GM12872 (cell line): ENCODE measurements around the gene ARHGEF37.

Experiments used
- CTCF ChIP-seq: IDR thresholded peaks from 3 replicates; pipeline ENCODE4 v1.5.1; 2011; ENCODE audit warnings: low read depth, mild to moderate bottlenecking, low read length, moderate library complexity; ENCODE audit not compliant: insufficient read depth

ARHGEF37 gene

GRCh38 chr5:149581192-149581861, at the start of gene ARHGEF37:
Gene ARHGEF37 (plus strand): TSS chr5:149581498. CDS start chr5:149597770, 16,272 bp downstream.
- TF ChIP-seq CTCF = no peak

DNA sequence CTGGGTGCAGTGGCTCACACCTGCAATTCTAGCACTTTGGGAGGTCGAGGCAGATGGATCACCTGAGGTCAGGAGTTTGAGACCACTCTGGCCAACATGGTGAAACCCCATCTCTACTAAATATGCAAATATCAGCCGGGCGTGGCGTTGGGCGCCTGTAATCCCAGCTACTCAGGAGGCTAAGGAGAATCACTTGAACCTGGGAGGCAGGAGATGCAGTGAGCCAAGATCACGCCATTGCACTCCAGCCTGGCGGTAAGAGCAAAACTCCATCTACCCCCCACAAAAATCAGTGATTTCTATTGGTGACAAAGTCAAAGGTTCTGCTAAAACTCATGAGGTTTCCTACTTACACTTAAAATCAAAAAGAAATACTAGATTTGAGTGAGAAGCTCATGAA, 48.9 kb upstream of the ARHGEF37 start:
- no peak for TF ChIP-seq CTCF

DNA sequence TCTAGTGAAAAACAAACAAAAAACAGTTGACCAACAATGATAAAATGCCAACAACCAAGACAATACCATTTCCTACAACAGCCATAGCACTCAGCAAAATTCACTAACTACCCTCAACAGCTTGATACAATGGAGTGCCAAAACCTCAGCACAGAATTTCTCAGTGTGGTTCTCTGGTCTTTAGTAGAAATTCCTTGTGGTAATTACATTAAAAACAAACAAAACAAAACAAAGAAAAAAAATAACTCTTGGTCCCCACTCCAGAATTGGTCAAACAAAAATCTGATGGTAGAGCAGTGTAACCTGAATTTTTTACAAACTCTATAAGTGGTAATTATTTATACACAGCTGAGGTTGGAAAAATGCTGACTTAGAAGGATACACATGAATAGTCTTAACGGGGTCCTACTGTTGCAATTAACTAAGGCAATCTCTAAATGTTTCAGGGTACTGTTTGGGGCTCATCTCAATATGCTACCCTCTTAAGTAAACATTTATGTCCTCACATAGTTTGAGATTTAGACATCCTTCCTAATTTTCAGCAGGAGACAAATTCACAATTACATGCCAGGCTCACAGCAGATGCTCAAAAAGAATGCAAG, 43.8 kb upstream of the ARHGEF37 start:
- no peak for TF ChIP-seq CTCF

- TF ChIP-seq CTCF = no peak
Observed at GRCh38 chr5:149540089-149540488, 41.2 kb upstream of the ARHGEF37 start.

- TF ChIP-seq CTCF = no peak
Observed at GRCh38 chr5:149541893-149542292, 39.4 kb upstream of the ARHGEF37 start.

DNA sequence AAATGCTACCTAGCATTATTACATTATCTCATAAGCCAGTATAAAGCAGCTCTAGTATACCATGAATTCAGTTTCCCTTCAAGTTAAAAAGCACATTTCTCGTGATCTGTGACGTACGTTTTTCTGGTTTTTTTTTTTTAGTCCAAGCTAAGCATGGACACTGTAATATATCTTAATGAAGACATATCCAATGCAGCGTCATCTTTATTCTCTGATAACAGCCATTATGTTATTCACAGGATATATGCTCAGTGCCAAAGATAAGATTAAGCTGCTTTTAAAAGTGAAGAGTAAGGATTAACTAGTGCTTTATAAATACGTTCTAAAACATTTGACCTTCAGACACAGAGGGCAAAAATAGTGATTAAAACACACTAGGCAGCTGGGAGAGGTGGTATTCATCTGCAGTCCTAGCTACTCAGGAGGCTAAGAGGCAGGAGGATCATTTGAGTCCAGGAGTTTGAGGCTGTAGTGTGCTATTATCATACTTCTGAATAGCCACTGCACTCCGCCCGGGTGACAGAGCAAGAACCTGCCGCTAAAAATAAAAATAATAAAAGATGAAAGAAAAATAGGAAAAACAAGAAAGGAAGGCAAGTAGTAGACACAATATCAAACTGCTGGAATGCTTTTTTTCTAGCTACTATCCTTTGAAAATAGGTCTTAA, 37.8 kb upstream of the ARHGEF37 start:
- TF ChIP-seq CTCF = no peak

DNA sequence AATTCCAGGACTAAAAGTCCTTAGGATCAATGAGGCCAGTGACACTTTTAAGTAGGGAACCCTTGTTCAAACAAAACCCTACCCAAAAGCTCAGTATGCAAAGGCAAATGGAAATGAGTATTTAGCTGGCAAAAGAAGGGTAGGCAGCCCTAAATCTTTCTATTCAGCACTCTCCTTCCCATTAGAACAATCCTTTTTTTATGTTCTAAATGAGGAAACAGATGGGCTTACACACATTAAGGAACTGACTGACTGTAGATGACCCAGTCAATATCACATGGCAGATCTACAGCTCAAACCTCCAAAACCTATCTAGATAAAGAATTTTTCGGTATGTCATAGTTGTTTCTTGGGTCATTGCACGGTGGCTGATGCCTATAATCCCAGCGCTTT, 37.3 kb upstream of the ARHGEF37 start:
- TF ChIP-seq CTCF = no peak
